ENCODE results near the gene EYA2.

The EYA2 gene

GRCh38 chr20:47055699-47056369, 161.2 kb downstream of the EYA2 start (continued):
- TF ChIP-seq TSHZ2 (CRISPR knock-in tag; IDR thresholded peaks at IDR 0.05), result no peak

- no peak for TF ChIP-seq ZNF565 (CRISPR knock-in tag; conservative IDR thresholded peaks at IDR 0.05; ENCODE audit: low read depth)
- TF ChIP-seq ZFP30 (CRISPR knock-in tag; IDR thresholded peaks at IDR 0.05), result no peak
- TF ChIP-seq TCF4 (CRISPR knock-in tag; IDR thresholded peaks at IDR 0.05; ENCODE audit: borderline replicate concordance), result no peak
- no peak for TF ChIP-seq PATZ1 (CRISPR knock-in tag; IDR thresholded peaks at IDR 0.05; ENCODE audit: borderline replicate concordance)
- no peak for TF ChIP-seq TOX (CRISPR knock-in tag; IDR thresholded peaks at IDR 0.05; ENCODE audit: borderline replicate concordance)
- no peak for TF ChIP-seq ZC3H10 (CRISPR knock-in tag; IDR thresholded peaks at IDR 0.05)
- TF ChIP-seq CSRNP3 (CRISPR knock-in tag; IDR thresholded peaks at IDR 0.05), result no peak
- no peak for TF ChIP-seq TSHZ2 (CRISPR knock-in tag; IDR thresholded peaks at IDR 0.05)
- no peak for TF ChIP-seq ZFP3 (CRISPR knock-in tag; IDR thresholded peaks at IDR 0.05)
- no peak for TF ChIP-seq BACH2 (CRISPR knock-in tag; IDR thresholded peaks at IDR 0.05; ENCODE audit: borderline replicate concordance)
- TF ChIP-seq ZNF8 (CRISPR knock-in tag; IDR thresholded peaks at IDR 0.05), result no peak
- ATAC-seq, result no peak
Measured at GRCh38 chr20:47057661-47058060, 163.0 kb downstream of the EYA2 start.

GRCh38 chr20:47058236-47058635, 163.6 kb downstream of the EYA2 start:
- TF ChIP-seq SNAI2 (CRISPR knock-in tag; IDR thresholded peaks at IDR 0.05) (no peak), ZNF70 (CRISPR knock-in tag; IDR thresholded peaks at IDR 0.05) (no peak), ARNTL (CRISPR knock-in tag; IDR thresholded peaks at IDR 0.05; ENCODE audit: borderline replicate concordance, low read depth) (no peak), ZFP30 (CRISPR knock-in tag; IDR thresholded peaks at IDR 0.05) (no peak)
- no peak for ATAC-seq

GRCh38 chr20:47059536-47059935, 164.9 kb downstream of the EYA2 start:
- no peak for TF ChIP-seq GLIS3 (CRISPR knock-in tag; IDR thresholded peaks at IDR 0.05)
- no peak for TF ChIP-seq ARNTL (CRISPR knock-in tag; IDR thresholded peaks at IDR 0.05; ENCODE audit: borderline replicate concordance, low read depth)
- no peak for TF ChIP-seq RARB (CRISPR knock-in tag; IDR thresholded peaks at IDR 0.05)
- no peak for TF ChIP-seq TCF4 (CRISPR knock-in tag; IDR thresholded peaks at IDR 0.05; ENCODE audit: borderline replicate concordance)
- TF ChIP-seq OSR1 (CRISPR knock-in tag; IDR thresholded peaks at IDR 0.05), result no peak
- TF ChIP-seq ZNF8 (CRISPR knock-in tag; IDR thresholded peaks at IDR 0.05), result no peak
- TF ChIP-seq ZC3H10 (CRISPR knock-in tag; IDR thresholded peaks at IDR 0.05), result no peak
- no peak for TF ChIP-seq SNAI2 (CRISPR knock-in tag; IDR thresholded peaks at IDR 0.05)
- no peak for ATAC-seq

Measured in SK-N-SH treated with all-trans-retinoic acid at 6 μM for 48 hours (cell line).